MM.1S (cell line): ENCODE results near the gene RGS19.

Source experiments
- CTCF ChIP-seq: fragments of 300-600 bp; sonication (generic); IDR thresholded peaks from 2 replicates; pipeline ENCODE4 v1.5.1; 2016; ENCODE audit warnings: antibody characterized with exemption, low read length, mixed read lengths
- EZH2 ChIP-seq: fragments of 300-600 bp; sonication (generic); optimal IDR thresholded peaks from 2 replicates; pipeline ENCODE3; 2017; ENCODE audit warnings: low read depth, mild to moderate bottlenecking, antibody characterized with exemption, low read length, mixed read lengths
- EZH2phosphoT487 ChIP-seq: fragments of 300-600 bp; sonication (generic); IDR thresholded peaks from 2 replicates; pipeline ENCODE4 v1.6.1; 2018; ENCODE audit warnings: antibody characterized with exemption, low read length

GRCh38 chr20:64035066-64035932 lies 44.0 kb downstream of the RGS19 start:
- TF ChIP-seq CTCF = no peak
- no peak for TF ChIP-seq EZH2
- TF ChIP-seq EZH2phosphoT487 = no peak
